Measurements from ENCODE around the gene COX6B1.

COX6B1 gene

GRCh38 chr19:35637165-35637564, 11.0 kb upstream of the COX6B1 start:
- H3K36me3 ChIP-seq (ENCODE audit: insufficient read depth, low read length), result peaks cover 42% of the 10 kb centered on the region; the same call in 1 of the 2 replicates
- no peaks in the 10 kb centered on the region for H3K4me1 ChIP-seq (ENCODE audit: insufficient read depth, low read length, poor library complexity, severe bottlenecking)
- no peak overlapping the region for H3K4me2 ChIP-seq (ENCODE audit: low read depth, low read length, poor library complexity, severe bottlenecking)

GRCh38 chr19:35639321-35639639, 8.8 kb upstream of the COX6B1 start:
- no peaks in the 10 kb centered on the region for H4K20me1 ChIP-seq (ENCODE audit: insufficient read depth, low read length, poor library complexity, severe bottlenecking)
- H3K4me1 ChIP-seq (ENCODE audit: insufficient read depth, low read length, poor library complexity, severe bottlenecking), result peaks cover 12% of the 10 kb centered on the region
- no peaks in the 10 kb centered on the region for H3K27me3 ChIP-seq (ENCODE audit: insufficient read depth, low read length, poor library complexity, severe bottlenecking)
- no peak overlapping the region for H2AFZ ChIP-seq (ENCODE audit: low read length)
- no peaks in the 10 kb centered on the region for H3K79me2 ChIP-seq (ENCODE audit: insufficient read depth, low read length)
- no peaks in the 10 kb centered on the region for H3K9me2 ChIP-seq (replicated peaks; ENCODE audit: low read depth, low read length)
- peaks cover 23% of the 10 kb centered on the region; the same call in 1 of the 2 replicates for H3K36me3 ChIP-seq (ENCODE audit: insufficient read depth, low read length)
- no peaks in the 10 kb centered on the region for H3F3A ChIP-seq (ENCODE audit: low read depth)
- H3K4me2 ChIP-seq (ENCODE audit: low read depth, low read length, poor library complexity, severe bottlenecking), result no peak overlapping the region
- TF ChIP-seq EZH2phosphoT487 (IDR thresholded peaks at IDR 0.05; ENCODE audit: borderline replicate concordance), result no peak
- no peak for TF ChIP-seq CTCF (conservative IDR thresholded peaks at IDR 0.05; ENCODE audit: low read length)
- H3K9ac ChIP-seq (ENCODE audit: low read depth, low read length, poor library complexity, severe bottlenecking), result no peak overlapping the region
- no peak overlapping the region for H3K4me3 ChIP-seq (ENCODE audit: low read length, poor library complexity, severe bottlenecking)
- H3K9me3 ChIP-seq (ENCODE audit: insufficient read depth, low read depth, low read length), result no peaks in the 10 kb centered on the region

More at GRCh38 chr19:35637165-35637564, 11.0 kb upstream of the COX6B1 start:
- Histone ChIP-seq H3K4me3 (ENCODE audit: low read length, poor library complexity, severe bottlenecking) (no peak overlapping the region), H3K79me2 (ENCODE audit: insufficient read depth, low read length) (no peaks in the 10 kb centered on the region), H3K9me2 (replicated peaks; ENCODE audit: low read depth, low read length) (no peaks in the 10 kb centered on the region), H3F3A (ENCODE audit: low read depth) (no peaks in the 10 kb centered on the region), H3K9ac (ENCODE audit: low read depth, low read length, poor library complexity, severe bottlenecking) (no peak overlapping the region), H3K27me3 (ENCODE audit: insufficient read depth, low read length, poor library complexity, severe bottlenecking) (no peaks in the 10 kb centered on the region), H2AFZ (ENCODE audit: low read length) (no peak overlapping the region), H4K20me1 (ENCODE audit: insufficient read depth, low read length, poor library complexity, severe bottlenecking) (no peaks in the 10 kb centered on the region), H3K9me3 (ENCODE audit: insufficient read depth, low read depth, low read length) (no peaks in the 10 kb centered on the region)
- TF ChIP-seq EZH2phosphoT487 (IDR thresholded peaks at IDR 0.05; ENCODE audit: borderline replicate concordance) (no peak), CTCF (conservative IDR thresholded peaks at IDR 0.05; ENCODE audit: low read length) (no peak)

GRCh38 chr19:35639863-35640262, 8.3 kb upstream of the COX6B1 start:
- Histone ChIP-seq H4K20me1 (ENCODE audit: insufficient read depth, low read length, poor library complexity, severe bottlenecking) (no peaks in the 10 kb centered on the region), H3K9ac (ENCODE audit: low read depth, low read length, poor library complexity, severe bottlenecking) (no peak overlapping the region), H3K4me1 (ENCODE audit: insufficient read depth, low read length, poor library complexity, severe bottlenecking) (peaks cover 17% of the 10 kb centered on the region), H3K9me2 (replicated peaks; ENCODE audit: low read depth, low read length) (no peaks in the 10 kb centered on the region), H3K9me3 (ENCODE audit: insufficient read depth, low read depth, low read length) (no peaks in the 10 kb centered on the region), H3K79me2 (ENCODE audit: insufficient read depth, low read length) (no peaks in the 10 kb centered on the region), H3K36me3 (ENCODE audit: insufficient read depth, low read length) (peaks cover 21% of the 10 kb centered on the region; the same call in 1 of the 2 replicates), H3K4me2 (ENCODE audit: low read depth, low read length, poor library complexity, severe bottlenecking) (no peak overlapping the region), H2AFZ (ENCODE audit: low read length) (no peak overlapping the region), H3K4me3 (ENCODE audit: low read length, poor library complexity, severe bottlenecking) (no peak overlapping the region), H3F3A (ENCODE audit: low read depth) (0 out of 2 replicates have a peak, but pooled peaks cover 2% of the 10 kb centered on the region), H3K27me3 (ENCODE audit: insufficient read depth, low read length, poor library complexity, severe bottlenecking) (no peaks in the 10 kb centered on the region)
- TF ChIP-seq EZH2phosphoT487 (IDR thresholded peaks at IDR 0.05; ENCODE audit: borderline replicate concordance) (no peak), CTCF (conservative IDR thresholded peaks at IDR 0.05; ENCODE audit: low read length) (no peak)
